ENCODE data around the gene TSPY8.
"Not testable (repeated sequence)": the region's sequence is repeated elsewhere in the genome, so short reads cannot be mapped to it uniquely, and the experiment has no call there.

DNA sequence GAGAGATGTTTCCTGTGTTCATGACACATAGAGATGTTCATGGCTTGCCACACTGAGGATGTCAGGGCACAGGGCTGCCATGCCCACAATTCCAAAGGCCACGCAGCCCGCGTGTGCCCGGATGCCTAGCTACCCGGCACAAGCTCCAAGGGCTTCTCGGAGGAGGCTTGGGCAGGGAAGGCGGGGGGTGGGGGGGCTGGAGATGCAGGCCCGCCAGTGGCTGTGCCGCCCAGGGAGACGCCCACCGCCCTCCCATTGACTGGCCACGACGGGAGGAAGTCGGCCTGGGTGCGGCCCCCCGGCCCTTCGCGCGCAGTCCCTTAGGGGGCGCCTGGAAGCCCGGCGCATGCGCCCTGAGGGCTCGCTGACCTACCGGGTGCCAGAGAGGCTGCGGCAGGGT, 40.5 kb downstream of the TSPY8 start, which contains the start of gene TSPY3:
- TF ChIP-seq, protein P1, sequence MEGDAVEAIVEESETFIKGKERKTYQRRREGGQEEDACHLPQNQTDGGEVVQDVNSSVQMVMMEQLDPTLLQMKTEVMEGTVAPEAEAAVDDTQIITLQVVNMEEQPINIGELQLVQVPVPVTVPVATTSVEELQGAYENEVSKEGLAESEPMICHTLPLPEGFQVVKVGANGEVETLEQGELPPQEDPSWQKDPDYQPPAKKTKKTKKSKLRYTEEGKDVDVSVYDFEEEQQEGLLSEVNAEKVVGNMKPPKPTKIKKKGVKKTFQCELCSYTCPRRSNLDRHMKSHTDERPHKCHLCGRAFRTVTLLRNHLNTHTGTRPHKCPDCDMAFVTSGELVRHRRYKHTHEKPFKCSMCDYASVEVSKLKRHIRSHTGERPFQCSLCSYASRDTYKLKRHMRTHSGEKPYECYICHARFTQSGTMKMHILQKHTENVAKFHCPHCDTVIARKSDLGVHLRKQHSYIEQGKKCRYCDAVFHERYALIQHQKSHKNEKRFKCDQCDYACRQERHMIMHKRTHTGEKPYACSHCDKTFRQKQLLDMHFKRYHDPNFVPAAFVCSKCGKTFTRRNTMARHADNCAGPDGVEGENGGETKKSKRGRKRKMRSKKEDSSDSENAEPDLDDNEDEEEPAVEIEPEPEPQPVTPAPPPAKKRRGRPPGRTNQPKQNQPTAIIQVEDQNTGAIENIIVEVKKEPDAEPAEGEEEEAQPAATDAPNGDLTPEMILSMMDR (tag by site-specific recombination; IDR thresholded peaks at IDR 0.05) = not testable (repeated sequence)
- not testable (repeated sequence) for TF ChIP-seq ZNF138 (tag by site-specific recombination; IDR thresholded peaks at IDR 0.05; ENCODE audit: borderline replicate concordance); ZBTB21 (tag by site-specific recombination; IDR thresholded peaks at IDR 0.05); ZNF423 (tag by site-specific recombination; IDR thresholded peaks at IDR 0.05); ZBTB20 (tag by site-specific recombination; IDR thresholded peaks at IDR 0.05)
- TF ChIP-seq, protein P2, sequence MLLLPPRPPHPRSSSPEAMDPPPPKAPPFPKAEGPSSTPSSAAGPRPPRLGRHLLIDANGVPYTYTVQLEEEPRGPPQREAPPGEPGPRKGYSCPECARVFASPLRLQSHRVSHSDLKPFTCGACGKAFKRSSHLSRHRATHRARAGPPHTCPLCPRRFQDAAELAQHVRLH (tag by site-specific recombination; IDR thresholded peaks at IDR 0.05) = not testable (repeated sequence)
- TF ChIP-seq, protein P3, sequence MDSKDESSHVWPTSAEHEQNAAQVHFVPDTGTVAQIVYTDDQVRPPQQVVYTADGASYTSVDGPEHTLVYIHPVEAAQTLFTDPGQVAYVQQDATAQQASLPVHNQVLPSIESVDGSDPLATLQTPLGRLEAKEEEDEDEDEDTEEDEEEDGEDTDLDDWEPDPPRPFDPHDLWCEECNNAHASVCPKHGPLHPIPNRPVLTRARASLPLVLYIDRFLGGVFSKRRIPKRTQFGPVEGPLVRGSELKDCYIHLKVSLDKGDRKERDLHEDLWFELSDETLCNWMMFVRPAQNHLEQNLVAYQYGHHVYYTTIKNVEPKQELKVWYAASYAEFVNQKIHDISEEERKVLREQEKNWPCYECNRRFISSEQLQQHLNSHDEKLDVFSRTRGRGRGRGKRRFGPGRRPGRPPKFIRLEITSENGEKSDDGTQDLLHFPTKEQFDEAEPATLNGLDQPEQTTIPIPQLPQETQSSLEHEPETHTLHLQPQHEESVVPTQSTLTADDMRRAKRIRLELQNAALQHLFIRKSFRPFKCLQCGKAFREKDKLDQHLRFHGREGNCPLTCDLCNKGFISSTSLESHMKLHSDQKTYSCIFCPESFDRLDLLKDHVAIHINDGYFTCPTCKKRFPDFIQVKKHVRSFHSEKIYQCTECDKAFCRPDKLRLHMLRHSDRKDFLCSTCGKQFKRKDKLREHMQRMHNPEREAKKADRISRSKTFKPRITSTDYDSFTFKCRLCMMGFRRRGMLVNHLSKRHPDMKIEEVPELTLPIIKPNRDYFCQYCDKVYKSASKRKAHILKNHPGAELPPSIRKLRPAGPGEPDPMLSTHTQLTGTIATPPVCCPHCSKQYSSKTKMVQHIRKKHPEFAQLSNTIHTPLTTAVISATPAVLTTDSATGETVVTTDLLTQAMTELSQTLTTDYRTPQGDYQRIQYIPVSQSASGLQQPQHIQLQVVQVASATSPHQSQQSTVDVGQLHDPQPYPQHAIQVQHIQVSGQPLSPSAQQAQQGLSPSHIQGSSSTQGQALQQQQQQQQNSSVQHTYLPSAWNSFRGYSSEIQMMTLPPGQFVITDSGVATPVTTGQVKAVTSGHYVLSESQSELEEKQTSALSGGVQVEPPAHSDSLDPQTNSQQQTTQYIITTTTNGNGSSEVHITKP (tag by site-specific recombination; IDR thresholded peaks at IDR 0.05) = not testable (repeated sequence)

All from HEK293 (cell line).